Measurements from ENCODE around the gene RHOB.

DNA sequence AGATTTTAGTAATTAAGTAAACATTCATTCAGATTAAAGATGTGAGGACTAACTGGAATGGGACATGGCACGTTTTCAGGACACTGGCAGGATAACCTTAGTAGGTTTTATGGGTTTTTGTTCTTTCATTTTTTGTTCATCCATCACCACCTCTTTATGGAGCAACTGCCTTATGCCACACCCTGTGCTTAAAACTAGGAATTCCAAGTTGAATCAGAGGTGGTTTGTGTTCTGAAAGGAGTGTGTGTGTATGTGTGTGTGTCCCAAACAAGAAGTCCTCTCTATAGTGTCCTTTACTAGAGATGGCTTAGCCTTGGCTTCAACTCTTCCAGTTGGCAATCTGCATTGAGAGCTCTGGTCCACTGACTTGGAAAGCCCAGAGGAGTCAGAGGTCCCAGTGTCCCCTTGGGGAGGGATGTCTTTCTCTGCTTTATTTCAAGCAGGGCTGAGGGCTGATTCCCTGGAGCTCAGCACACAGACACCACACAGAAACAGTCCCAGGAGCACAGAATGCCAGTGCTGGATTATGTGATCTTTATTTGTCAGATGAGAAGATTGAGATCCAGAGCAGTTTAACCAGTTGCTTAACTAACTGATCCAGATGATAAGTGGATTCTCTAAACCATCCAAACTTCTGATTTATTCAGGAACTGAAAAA is 25.2 kb downstream of the RHOB start:
- TF ChIP-seq, protein P1, sequence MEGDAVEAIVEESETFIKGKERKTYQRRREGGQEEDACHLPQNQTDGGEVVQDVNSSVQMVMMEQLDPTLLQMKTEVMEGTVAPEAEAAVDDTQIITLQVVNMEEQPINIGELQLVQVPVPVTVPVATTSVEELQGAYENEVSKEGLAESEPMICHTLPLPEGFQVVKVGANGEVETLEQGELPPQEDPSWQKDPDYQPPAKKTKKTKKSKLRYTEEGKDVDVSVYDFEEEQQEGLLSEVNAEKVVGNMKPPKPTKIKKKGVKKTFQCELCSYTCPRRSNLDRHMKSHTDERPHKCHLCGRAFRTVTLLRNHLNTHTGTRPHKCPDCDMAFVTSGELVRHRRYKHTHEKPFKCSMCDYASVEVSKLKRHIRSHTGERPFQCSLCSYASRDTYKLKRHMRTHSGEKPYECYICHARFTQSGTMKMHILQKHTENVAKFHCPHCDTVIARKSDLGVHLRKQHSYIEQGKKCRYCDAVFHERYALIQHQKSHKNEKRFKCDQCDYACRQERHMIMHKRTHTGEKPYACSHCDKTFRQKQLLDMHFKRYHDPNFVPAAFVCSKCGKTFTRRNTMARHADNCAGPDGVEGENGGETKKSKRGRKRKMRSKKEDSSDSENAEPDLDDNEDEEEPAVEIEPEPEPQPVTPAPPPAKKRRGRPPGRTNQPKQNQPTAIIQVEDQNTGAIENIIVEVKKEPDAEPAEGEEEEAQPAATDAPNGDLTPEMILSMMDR (IDR thresholded peaks at IDR 0.05) = no peak
- TF ChIP-seq POLR2A (IDR thresholded peaks at IDR 0.05) = no peak
- TF ChIP-seq EP300 (IDR thresholded peaks at IDR 0.05) = no peak

All from tibial nerve (tissue), 4 donors.